Mesothelial cell of epicardium (in vitro differentiated cells): ENCODE results near the gene ENSA. TPM values are rescaled to one million over a fixed set of nuclear protein-coding genes. Genes with fewer than 3 reads are reported as not detected.

ENCODE experiments used
- DNase-seq, 2 experiments: peaks; one replicate each; pipeline ENCODE4 v3.0.0; 2021; ENCODE audit warnings: low spot score in 2 of 2; ENCODE audit not compliant: unreplicated experiment in 2 of 2
- H3K27ac Mint-ChIP-seq: 2 replicates; pipeline ENCODE4 v1.8.0; 2021; ENCODE audit warnings: mixed read lengths
- H3K27me3 Mint-ChIP-seq: 2 replicates; pipeline ENCODE4 v1.8.0; 2021; ENCODE audit warnings: low read depth, mixed read lengths
- H3K36me3 Mint-ChIP-seq: 2 replicates; pipeline ENCODE4 v1.8.0; 2021; ENCODE audit warnings: mixed read lengths
- H3K4me1 Mint-ChIP-seq: 2 replicates; pipeline ENCODE4 v1.8.0; 2021; ENCODE audit warnings: mixed read lengths
- H3K4me3 Mint-ChIP-seq: 2 replicates; pipeline ENCODE4 v1.8.0; 2021; ENCODE audit warnings: mild to moderate bottlenecking, moderate library complexity, mixed read lengths
- H3K9me3 Mint-ChIP-seq: 2 replicates; pipeline ENCODE4 v1.8.0; 2021; ENCODE audit warnings: mixed read lengths
- total RNA-seq: library from RNA; stranded (reverse); gene quantifications from 3 replicates; pipeline ENCODE4 v1.2.1, GENCODE V29; 2021
- TF ChIP-seq, protein P1 (sequence below): fragments of 200-600 bp; sonication (generic); IDR thresholded peaks from one replicate; pipeline ENCODE4 v1.5.0; 2021; ENCODE audit warnings: antibody characterized with exemption; ENCODE audit not compliant: unreplicated experiment

Gene ENSA
- total RNA-seq, 1 donor from 2014 or later: 117 TPM

DNA sequence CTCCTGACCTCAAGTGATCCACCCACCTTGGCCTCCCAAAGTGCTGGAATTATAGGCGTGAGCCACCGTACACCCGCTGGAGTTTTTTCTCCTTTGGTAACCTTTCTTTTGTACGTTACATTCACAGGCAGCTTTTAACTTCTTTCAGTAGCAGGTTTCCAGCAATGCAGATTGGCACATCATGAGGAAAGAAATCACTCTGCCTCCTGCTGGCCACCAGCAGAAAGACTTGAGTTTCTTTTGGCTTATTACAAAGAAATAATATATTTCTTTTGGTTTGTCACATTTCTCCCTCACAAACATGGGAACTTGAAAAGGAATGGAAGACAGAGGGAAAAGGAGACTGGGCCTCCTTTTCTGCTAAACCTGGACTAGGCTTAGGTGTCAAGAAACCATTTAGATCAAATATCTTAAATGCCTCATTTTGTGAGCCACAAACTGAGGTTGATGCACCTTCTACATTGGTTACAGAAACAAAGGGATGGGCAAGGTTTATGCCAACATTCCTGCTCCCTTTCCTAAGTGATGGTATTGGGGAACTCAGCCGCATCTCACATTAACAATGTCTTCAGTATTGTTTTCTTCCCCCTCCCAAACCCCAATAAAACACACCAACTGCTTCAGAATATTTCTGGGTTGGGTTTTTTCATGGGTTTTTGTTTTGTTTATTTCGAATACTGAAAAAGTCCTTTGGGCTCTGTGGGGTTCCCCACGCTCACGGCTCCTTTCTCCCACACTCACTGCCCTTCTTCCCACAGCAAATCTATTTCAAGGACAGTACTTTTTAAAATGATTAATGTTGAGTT, 7.7 kb downstream of the ENSA start:
- no peak overlapping the region for H3K4me3 Mint-ChIP-seq
- no peaks in the 10 kb centered on the region for H3K27me3 Mint-ChIP-seq
- TF ChIP-seq, protein P1, sequence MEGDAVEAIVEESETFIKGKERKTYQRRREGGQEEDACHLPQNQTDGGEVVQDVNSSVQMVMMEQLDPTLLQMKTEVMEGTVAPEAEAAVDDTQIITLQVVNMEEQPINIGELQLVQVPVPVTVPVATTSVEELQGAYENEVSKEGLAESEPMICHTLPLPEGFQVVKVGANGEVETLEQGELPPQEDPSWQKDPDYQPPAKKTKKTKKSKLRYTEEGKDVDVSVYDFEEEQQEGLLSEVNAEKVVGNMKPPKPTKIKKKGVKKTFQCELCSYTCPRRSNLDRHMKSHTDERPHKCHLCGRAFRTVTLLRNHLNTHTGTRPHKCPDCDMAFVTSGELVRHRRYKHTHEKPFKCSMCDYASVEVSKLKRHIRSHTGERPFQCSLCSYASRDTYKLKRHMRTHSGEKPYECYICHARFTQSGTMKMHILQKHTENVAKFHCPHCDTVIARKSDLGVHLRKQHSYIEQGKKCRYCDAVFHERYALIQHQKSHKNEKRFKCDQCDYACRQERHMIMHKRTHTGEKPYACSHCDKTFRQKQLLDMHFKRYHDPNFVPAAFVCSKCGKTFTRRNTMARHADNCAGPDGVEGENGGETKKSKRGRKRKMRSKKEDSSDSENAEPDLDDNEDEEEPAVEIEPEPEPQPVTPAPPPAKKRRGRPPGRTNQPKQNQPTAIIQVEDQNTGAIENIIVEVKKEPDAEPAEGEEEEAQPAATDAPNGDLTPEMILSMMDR: peak; percentile 79
- peaks cover 27% of the 10 kb centered on the region for H3K4me1 Mint-ChIP-seq
- DNase-seq: no peak
- H3K27ac Mint-ChIP-seq: peak overlapping the region; percentile 44
- H3K36me3 Mint-ChIP-seq: peaks cover 39% of the 10 kb centered on the region
- H3K9me3 Mint-ChIP-seq: no peaks in the 10 kb centered on the region

DNA sequence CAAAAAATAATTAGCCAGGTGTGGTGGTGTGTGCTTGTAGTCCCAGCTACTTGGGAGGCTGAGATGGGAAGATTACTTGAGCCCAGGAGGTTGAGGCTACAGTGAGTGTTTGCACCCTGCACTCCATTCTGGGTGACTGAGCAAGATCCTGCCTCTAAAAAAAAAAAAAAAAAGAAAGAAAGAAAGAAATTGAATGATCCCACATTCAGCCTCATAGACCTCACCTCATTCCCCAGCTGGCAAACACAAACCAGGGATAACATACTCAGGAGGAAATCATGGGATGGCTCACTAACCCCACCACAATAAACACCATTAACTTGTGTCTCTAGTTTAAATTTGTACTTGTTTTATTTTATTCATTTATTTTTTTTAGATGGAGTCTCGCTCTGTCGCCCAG, 8.5 kb downstream of the ENSA start:
- Mint-ChIP-seq H3K27ac (no peak overlapping the region), H3K27me3 (no peaks in the 10 kb centered on the region), H3K36me3 (peaks cover 42% of the 10 kb centered on the region), H3K4me1 (peaks cover 27% of the 10 kb centered on the region), H3K4me3 (no peak overlapping the region), H3K9me3 (no peaks in the 10 kb centered on the region)
- DNase-seq: no peak
- TF ChIP-seq, protein P1: no peak

DNA sequence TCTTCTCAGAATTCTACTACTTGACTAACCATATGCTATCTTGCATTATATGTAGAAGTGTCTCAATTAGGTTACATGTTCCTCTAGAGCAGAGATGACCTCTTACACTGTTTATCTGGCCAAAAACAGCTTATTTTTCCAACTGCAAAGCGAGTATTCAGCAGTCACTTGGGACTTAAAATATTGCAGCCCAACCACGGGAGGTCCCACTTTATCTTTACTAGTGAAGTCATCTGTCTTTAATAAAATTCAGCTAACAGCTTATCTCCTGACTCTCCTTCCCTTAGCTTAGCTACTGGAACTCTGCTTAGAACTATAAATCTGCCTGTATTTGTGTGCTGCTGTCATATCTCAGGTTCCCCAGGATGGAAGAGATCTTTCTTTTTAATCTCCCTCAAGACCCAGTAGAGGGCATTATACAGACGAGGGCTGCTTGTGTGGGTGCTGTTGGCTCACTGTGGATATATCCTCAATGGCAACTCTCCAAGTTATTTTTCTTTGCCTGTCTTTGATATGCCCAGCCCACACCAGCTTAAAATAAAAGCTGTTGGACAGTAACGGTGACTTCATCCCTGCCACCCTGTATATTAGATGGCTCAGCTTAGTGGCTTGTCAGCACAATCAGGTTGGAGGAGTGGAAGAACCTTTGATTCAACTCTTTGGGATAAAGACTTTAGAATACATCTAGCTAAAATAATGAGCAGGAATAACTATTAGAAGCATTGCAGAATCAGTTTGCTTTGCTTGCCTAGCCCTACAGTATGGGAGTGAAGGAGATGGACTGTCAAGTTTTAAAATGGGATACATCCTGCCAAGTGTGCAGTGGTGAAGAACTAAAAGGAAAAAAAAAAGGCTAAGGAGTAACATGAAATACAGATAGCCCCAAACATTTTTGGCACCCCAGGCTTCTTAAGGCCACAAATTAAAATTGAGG, 9.6 kb downstream of the ENSA start:
- Mint-ChIP-seq H3K4me1 (peaks cover 27% of the 10 kb centered on the region), H3K36me3 (peaks cover 43% of the 10 kb centered on the region), H3K9me3 (no peaks in the 10 kb centered on the region), H3K27me3 (no peaks in the 10 kb centered on the region), H3K27ac (peak overlapping the region; percentile 65), H3K4me3 (no peak overlapping the region)
- DNase-seq: no peak
- TF ChIP-seq, protein P1: no peak

DNA sequence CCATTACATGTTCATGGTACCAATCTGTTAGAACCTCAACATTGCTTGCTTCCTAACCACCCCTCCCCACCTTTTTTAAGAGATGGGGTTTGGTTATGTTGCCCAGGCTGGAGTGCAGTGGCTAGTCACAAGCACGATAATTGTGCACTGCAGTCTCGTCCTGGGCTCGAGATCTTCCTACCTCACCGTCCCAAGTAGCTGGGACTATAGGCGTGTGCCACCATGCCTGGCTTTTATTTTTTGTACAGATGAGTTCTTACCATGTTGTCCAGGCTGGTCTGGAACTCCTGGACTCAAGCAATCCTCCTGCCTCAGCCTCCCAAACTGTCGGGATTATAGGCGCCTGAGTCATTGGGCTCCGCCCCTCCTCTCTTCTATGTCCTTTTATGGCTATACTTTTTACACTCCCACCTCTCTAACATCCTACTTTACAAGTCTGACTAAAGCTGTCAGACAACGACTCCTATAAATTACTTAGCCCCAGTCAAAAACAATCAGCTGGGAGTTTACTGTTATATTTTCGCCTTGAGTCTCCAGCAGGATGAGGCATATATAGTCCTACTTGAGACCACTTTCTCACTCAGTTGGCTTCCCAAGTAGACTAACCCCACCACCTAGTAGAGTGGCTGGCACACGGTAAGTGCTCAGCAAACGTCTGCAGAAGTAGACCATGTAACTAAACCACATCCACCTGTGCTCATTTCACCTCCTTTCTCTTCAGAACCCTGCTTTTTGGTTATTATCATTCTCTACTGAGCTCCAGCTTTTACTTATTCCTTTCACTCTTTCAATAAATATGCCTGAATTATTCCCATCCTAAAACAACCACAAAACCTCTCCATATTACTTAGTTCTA, 13.8 kb downstream of the ENSA start:
- H3K27me3 Mint-ChIP-seq: no peaks in the 10 kb centered on the region
- H3K4me3 Mint-ChIP-seq: no peak overlapping the region
- H3K9me3 Mint-ChIP-seq: no peaks in the 10 kb centered on the region
- no peak overlapping the region for H3K27ac Mint-ChIP-seq
- peaks cover 35% of the 10 kb centered on the region for H3K36me3 Mint-ChIP-seq
- TF ChIP-seq, protein P1: no peak
- H3K4me1 Mint-ChIP-seq: peaks cover 19% of the 10 kb centered on the region
- DNase-seq: no peak

DNA sequence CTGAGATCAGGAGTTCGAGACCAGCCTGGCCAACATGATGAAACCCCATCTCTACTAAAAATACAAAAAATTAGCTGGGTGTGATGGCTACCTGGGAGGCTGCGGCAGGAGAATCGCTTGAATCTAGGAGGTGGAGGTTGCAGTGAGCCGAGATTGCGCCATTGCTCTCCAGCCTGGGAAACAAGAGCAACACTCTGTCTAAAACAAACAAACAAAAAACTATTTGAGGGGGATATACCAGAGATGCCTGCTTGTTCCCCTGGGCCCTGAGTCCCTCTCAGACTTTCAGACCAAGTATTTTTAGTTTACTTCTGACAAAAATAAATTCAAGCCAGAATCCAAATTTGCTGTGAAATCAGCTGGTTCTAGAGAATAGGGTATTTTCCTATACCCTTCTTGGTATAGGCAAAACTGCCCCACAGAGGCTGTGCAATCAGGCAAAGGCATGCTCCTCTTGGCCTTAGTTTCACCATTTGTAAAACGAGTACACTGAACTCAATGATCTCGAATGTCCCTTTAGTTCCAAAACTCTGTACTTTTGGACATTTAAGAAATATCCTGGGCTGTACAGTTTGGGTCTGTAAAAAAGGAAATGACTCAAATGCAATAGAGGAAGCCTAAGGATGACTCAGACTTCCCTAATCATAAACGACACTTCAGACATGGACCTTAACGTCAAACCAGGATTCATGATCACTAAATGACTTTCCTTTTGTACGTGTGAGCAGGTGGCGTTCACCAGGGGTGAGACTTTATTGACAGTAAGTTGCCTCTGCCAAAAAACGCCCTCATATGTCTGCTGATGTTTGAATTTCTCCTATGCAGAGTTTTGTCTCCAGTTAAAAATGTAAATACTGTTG, 16.1 kb downstream of the ENSA start:
- H3K4me1 Mint-ChIP-seq: peaks cover 9% of the 10 kb centered on the region
- H3K9me3 Mint-ChIP-seq: no peaks in the 10 kb centered on the region
- peaks cover 30% of the 10 kb centered on the region for H3K36me3 Mint-ChIP-seq
- H3K27ac Mint-ChIP-seq: no peak overlapping the region
- TF ChIP-seq, protein P1: no peak
- H3K27me3 Mint-ChIP-seq: no peaks in the 10 kb centered on the region
- H3K4me3 Mint-ChIP-seq: no peak overlapping the region
- DNase-seq: no peak
